ENCODE measurements around the gene MAP3K5.

The MAP3K5 gene

DNA sequence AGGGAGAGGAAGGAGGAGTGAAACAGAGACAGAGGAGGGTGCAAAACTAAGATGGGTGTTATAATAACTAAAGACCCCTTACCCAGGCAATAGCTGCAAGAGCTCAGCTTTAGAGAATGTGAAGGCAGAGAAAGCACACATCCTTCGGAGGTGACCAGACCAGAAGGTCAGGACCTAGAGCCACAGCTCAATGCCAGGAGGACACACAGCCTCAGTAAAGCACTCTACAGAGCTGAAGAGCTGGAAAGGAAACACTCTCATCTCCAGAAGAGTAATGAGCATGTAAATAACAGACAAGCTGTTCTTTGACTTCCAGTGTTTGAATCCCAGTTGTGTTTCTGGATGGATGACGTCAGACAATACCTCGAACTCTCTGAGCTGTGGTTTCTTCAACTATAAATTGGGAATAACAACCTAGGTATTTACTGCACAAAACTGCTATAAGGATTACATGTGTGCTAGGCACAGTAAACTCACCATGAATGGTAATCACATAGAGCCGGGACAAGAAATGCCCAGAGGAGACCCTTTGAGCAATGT is 63.2 kb downstream of the MAP3K5 start:
- no peak for DNase-seq (ENCODE audit: low spot score)
- TF ChIP-seq, protein P1, sequence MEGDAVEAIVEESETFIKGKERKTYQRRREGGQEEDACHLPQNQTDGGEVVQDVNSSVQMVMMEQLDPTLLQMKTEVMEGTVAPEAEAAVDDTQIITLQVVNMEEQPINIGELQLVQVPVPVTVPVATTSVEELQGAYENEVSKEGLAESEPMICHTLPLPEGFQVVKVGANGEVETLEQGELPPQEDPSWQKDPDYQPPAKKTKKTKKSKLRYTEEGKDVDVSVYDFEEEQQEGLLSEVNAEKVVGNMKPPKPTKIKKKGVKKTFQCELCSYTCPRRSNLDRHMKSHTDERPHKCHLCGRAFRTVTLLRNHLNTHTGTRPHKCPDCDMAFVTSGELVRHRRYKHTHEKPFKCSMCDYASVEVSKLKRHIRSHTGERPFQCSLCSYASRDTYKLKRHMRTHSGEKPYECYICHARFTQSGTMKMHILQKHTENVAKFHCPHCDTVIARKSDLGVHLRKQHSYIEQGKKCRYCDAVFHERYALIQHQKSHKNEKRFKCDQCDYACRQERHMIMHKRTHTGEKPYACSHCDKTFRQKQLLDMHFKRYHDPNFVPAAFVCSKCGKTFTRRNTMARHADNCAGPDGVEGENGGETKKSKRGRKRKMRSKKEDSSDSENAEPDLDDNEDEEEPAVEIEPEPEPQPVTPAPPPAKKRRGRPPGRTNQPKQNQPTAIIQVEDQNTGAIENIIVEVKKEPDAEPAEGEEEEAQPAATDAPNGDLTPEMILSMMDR (IDR thresholded peaks at IDR 0.05; ENCODE audit: extremely low read depth, insufficient read depth, missing control alignments): no peak
- in situ Hi-C loops (cut with MboI; ENCODE audit: low pct_unique_long_range_greater_than_20kb, low sequenced_read_pairs, unreplicated experiment): no loop called here

DNA sequence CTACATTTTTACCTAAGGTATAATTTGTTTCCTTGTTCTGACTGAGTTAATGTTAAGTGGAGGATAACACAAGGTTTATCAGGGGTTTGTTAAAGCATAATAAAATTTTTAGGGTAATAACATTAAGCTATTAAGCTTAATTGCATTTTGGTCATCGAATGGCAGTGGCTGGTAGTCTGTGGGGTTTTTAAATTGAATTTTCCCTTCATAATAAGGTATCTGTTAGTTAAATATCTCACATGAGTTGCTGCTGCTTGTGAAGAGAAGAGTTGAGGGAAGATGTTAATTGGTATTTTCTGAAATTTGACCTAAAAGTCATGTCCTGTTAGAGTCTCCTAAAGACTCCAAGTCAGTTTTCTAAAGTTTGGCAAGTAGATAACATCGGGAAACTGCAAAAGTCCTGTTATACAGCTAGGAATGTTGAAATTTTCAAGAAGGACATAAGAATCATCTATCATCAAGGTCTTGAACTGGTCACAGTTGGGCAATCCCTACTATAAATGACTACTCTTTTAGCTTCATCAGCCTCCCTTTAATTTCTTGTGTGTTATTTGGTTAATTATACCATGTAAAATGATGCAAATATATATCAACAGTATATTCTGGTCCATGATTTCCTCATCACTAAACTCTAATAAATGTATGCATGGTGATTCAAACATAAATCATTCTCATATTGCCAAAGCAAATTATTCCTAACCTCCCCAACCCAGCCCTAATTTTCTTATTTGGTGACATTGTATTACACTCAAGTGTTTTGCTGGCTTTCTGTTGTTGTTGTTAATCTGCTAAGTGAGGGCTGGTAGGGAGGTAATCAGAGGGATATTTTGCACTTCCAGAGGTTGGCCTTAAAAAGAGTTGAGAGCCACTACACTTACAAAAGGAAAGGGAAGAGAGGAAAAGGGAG is 64.0 kb downstream of the MAP3K5 start:
- DNase-seq (ENCODE audit: low spot score): no peak
- in situ Hi-C loops (cut with MboI; ENCODE audit: low pct_unique_long_range_greater_than_20kb, low sequenced_read_pairs, unreplicated experiment): no loop called here
- TF ChIP-seq, protein P1 (IDR thresholded peaks at IDR 0.05; ENCODE audit: extremely low read depth, insufficient read depth, missing control alignments): no peak

DNA sequence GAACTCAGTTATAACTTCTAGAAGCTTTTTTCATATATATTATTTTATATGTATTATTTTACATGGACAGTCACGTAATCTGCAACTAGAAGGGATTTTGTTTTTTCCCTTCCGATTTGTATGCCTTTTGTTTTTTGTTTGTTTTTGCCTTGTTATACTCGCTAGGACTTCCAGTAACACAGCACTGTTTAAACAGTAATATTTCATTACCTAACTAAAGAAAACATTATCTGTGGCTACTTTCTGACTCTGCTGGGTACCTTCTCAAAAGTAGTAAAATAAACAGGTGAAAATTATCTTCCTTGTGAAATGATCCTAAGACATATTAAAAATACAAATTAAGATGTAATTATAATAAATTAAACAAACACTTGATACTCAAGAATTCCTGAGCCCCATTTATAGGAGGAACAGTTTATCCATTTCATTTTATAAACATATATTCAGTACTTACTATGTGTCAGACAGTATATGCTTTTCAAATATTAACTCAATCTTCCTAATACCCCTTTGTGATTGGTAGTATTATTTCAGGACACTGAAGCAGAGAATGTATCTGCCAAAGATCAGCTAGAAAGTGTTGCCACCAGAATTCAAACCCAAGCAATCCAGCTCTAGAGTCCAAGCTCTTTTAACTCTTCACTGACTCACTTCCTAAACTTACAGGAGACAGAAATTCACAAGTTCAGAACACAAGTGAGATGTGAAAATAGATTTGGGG is 65.3 kb downstream of the MAP3K5 start:
- in situ Hi-C loops (cut with MboI; ENCODE audit: low pct_unique_long_range_greater_than_20kb, low sequenced_read_pairs, unreplicated experiment): no loop called here
- TF ChIP-seq, protein P1 (IDR thresholded peaks at IDR 0.05; ENCODE audit: extremely low read depth, insufficient read depth, missing control alignments): no peak
- DNase-seq (ENCODE audit: low spot score): no peak

DNA sequence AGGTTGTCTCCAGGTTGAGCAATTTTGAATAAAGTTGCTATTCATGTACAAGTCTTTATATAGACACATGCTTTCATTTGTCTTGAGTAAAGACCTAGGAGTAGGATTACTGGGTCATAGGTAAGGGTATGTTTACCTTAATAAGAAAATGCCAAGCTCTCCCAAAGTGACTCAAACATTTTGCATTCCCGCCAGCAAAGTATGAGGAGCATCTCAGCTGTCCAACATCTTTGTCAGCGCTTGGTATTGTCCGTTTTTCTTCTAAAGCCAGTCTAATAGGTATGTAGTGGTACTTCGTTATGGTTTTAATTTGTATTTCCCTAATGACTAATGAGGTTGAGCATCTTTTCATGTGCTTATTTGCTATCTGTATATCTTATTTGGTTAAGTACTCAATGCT is 67.2 kb downstream of the MAP3K5 start:
- DNase-seq (ENCODE audit: low spot score): no peak
- TF ChIP-seq, protein P1 (IDR thresholded peaks at IDR 0.05; ENCODE audit: extremely low read depth, insufficient read depth, missing control alignments): no peak
- in situ Hi-C loops (cut with MboI; ENCODE audit: low pct_unique_long_range_greater_than_20kb, low sequenced_read_pairs, unreplicated experiment): no loop called here

DNA sequence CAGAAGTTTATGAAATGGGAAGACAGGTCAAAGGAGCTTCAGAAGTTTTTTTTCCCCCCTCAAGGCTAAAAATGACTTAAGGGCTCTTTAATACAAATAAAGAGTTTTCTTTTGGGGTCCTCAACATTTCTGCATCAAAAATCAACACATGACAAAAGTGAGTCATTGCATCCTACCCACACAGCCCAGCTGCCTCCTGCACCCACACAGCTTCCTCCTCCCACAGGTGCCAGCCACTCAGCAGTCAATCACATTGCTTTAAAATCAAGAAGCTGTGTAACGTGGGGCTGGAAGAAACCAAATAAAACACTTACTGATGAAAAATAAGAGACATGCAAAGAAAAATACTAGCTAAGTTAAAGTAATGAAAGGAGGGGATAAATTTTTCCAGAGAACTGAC is 68.5 kb downstream of the MAP3K5 start:
- no peak for DNase-seq (ENCODE audit: low spot score)
- TF ChIP-seq, protein P1 (IDR thresholded peaks at IDR 0.05; ENCODE audit: extremely low read depth, insufficient read depth, missing control alignments): no peak
- in situ Hi-C loops (cut with MboI; ENCODE audit: low pct_unique_long_range_greater_than_20kb, low sequenced_read_pairs, unreplicated experiment): no loop called here

DNA sequence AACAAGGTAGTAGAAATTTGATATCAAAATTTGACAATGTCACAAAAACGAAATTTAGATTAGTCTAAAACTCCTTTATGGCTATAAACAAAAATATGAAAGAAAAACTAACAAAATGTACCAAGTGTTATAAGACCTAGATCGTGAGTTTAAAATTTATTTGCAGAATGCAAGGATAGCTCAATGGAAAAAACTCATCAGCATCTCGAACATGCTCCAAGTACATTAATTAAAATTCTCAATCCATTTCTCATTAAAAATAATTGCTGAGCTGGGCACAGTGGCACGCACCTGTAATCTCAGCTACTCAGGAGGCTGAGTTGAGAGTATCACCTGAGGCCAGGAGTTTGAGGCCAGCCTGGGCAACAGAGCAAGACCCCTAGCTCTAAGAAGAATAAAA is 70.8 kb downstream of the MAP3K5 start:
- in situ Hi-C loops (cut with MboI; ENCODE audit: low pct_unique_long_range_greater_than_20kb, low sequenced_read_pairs, unreplicated experiment): no loop called here

More for the DNA sequence above, 70.8 kb downstream of the MAP3K5 start:
- no peak for DNase-seq (ENCODE audit: low spot score)
- TF ChIP-seq, protein P1 (IDR thresholded peaks at IDR 0.05; ENCODE audit: extremely low read depth, insufficient read depth, missing control alignments): no peak
